Right renal pelvis (tissue), 4 donors: ENCODE data around the gene DCAF6. TPM values are rescaled to one million over a fixed set of nuclear protein-coding genes. Genes with fewer than 3 reads are reported as not detected.

Experiments used
- DNase-seq, 4 donors: peaks; one replicate each; pipeline ENCODE4 v3.0.0-alpha.2; 2013; ENCODE audit warnings: low read depth in 4 of 4, low spot score in 3 of 4, missing footprints in 1 of 4
- polyA plus RNA-seq, 4 donors: library from polyadenylated mRNA; unstranded; fragments of 120-200 nt; gene quantifications; one replicate each; pipeline ENCODE4 v1.2.1, GENCODE V29; 2013; ENCODE audit not compliant: insufficient read length in 4 of 4

DCAF6 gene
- polyA plus RNA-seq, 4 donors = 78.6 to 82.7 (median 80.4) TPM

DNA sequence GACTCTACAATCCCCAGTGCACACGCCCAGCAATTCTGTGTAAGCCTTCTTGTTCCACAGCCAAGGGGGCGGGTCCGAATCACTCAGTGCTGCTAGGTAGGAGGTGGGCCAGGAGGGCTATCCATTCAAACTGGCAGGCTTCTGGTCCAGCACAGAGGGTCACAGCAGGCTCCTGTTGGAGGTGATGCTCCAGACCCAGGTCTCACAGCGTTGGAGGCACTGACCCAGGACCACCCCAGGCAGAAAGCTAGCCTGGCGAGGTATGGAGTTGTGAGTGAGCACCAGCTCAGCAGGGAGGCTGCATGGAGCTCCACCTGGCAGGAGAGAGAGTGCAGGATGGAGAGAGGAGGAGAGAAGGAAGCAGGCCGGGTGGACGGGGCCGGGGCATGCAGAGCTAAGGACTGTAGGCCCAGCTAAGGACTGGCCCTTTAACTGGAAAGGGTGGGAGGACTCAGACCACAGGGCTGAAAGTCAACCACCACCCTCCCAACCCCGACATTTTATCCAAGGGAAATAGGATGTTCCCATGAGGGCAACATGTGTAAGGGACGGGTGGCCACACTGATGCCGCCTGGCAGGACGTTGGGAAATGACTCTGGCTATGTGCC lies 161.5 kb downstream of the DCAF6 start:
- DNase-seq = no peak

DNA sequence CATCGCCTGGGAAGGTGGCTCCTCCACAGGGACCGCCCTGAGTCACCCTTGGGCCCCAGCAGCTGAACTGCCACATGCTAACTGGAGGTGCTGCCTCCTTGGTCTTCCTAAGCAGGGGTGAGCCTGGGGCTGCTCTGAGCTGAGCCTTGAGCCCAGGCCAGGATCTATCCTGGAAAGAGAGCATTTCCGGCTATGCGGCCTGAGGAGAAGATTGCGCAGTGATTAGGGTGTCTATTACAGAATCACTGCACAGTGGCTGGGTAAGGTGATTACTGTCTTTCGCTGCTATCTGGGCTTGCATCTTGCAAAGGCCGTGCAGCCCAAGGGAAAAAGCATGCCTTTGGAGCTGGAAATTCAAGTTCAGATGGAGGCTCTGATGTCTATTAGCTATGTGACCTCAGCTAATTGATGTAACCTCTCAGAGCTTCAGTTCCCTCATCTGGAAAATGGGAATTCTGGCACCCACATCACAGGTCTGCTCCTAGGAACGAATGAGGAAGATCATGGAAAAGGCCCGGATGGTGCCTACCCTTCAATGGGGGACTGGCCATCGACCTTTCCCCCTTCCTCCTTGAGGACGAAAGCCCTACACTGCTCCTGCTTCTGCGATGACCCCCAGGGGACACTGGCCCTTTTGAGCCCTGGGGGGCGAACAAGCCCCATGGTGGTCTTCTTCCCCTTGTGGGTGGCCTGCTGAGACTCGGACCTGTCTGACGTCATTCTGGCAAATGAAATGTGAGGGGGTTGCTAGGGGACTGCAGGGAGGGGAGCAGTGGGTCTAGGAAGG lies 162.2 kb downstream of the DCAF6 start:
- DNase-seq = no peak

- DNase-seq = no peak
These were observed 162.9 kb downstream of the DCAF6 start for GRCh38 chr1:168099337-168099801.

DNA sequence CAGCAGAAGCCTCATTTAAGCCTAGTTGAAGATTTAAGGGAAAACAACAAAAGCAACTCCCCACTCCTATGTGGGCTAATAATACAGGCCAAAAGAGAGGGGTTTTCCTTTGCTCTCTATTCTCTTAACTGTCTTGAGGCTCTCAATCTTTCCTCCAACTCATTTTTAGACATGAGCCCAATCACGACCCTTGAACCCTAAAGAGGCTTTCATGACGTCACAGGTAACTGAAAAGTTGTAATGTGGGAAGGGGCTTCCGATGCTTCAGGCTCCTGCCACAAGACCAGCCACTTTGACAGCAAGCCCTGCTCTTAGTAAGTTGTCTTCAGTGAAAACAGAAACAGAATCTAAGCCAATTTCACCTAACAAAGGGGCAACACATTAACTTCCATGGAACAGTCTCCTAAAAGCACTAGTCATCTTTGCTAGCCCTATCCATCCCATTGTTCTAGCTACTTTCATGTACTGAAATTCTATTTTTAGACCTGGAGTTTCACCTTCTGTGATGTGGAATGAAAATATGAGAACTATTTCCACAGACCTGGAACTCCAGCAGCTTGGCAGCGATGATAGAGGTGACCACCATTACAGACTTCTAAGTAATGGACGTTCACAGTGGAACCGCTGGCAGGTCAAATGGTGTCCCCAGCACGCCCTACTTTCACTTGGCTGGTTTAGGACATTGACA lies 164.0 kb downstream of the DCAF6 start:
- no peak for DNase-seq

- no peak for DNase-seq
These were observed 164.9 kb downstream of the DCAF6 start for GRCh38 chr1:168101336-168101735.

- DNase-seq = no peak
These were observed 166.0 kb downstream of the DCAF6 start for GRCh38 chr1:168102487-168102886.

GRCh38 chr1:168104535-168104934 lies 168.1 kb downstream of the DCAF6 start:
- no peak for DNase-seq

GRCh38 chr1:168105846-168106245 lies 169.4 kb downstream of the DCAF6 start:
- no peak for DNase-seq

DNA sequence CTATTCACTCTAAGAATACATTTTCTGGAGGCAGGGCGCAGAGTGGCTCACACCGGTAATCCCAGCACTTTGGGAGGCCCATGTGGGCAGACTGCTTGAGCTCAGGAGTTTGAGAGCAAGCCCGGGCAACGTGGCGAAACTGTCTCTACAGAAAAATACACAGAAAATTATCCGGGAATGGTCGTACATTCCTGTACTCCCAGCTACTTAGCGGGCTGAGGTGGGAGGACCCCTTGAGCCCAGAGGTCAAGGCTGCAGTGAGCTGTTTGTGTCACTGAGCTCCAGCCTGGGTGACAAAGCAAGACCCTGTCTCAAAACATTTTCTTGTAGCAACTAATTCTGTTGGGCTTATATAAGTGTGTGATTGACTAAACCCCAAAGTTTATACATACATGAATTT lies 169.8 kb downstream of the DCAF6 start:
- DNase-seq = no peak

DNA sequence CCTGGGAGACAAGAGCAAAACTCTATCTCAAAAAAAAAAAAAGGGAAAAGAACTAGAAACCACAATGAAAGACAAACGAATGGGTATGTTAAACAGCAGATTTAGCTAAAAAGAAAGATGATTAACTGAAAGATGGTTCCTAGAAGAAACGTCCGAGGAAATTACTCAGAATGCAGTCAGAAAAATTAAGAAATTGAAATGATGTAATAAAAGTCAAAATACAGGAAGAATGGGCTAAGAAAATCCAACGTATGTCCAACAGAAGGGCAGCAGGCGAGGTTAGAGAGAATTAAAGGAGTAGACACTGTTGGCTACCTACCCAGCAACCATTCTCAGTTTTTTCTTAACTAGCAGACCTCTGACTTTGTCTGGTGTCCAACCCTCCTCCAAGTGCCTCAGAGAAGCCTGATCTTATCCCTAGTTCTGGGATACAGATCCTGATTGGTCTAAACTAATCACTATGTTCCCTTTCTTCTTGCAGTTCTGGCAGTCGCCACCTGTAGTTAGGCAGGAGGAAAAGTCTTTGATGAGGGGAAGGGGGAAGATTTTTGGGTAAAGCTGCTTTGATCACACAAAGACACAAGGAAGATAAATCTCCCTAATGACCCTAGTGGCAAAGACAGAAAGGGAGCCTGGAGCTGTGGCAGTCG lies 174.5 kb downstream of the DCAF6 start:
- DNase-seq = no peak

- DNase-seq = no peak
These were observed 176.3 kb downstream of the DCAF6 start for GRCh38 chr1:168112673-168113305.

DNA sequence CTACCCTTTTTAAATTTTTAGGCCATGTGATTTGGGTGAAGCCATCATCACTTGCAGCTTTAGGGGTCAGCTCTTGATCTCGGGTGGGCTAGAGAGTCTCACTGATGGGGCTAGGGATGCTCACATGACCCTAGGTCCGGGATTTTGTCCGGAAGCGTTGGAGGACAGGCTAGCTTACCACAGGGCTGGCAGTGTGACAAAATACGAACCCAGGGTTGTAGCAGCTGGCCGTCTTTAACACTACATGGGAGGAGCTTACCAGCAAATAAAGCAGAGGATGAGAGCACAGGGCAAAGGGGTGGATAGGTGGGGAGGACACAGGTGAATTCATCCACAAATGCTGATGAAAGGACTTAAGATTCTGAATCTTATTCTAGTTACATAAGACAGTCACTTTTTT lies 178.4 kb downstream of the DCAF6 start:
- DNase-seq = no peak

GRCh38 chr1:168116327-168116799 lies 179.9 kb downstream of the DCAF6 start:
- DNase-seq = no peak

DNA sequence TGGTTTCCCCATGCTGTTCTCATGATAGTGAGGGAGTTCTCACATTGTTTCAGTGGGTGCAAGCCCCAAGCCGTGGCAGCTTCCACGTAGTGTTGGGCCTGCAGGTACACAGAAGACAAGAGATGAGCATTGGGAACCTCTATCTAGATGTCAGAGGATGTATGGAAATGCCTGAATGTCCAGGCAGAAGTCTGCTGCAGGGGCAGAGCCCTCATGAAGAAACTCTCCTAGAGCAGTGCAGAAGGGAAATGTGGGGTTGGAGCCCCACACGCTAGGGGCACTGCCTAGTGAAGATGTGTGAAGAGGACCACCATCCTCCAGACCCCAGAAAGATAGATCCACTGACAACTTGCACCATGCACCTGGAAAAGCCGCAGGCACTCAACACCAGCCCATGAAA lies 183.3 kb downstream of the DCAF6 start:
- DNase-seq = no peak

- DNase-seq = no peak
These were observed 185.0 kb downstream of the DCAF6 start for GRCh38 chr1:168121401-168122011.

GRCh38 chr1:168125051-168125450 lies 188.6 kb downstream of the DCAF6 start:
- DNase-seq = no peak
